Measurements from ENCODE around the gene COPZ1. TPM values are rescaled to one million over a fixed set of nuclear protein-coding genes. Genes with fewer than 3 reads are reported as not detected.

Gene COPZ1
- total RNA-seq, 1 experiment from 2014 or later, result 104 TPM

- no peak overlapping the region for H2BK20ac ChIP-seq (ENCODE audit: low read depth, low read length, poor library complexity, severe bottlenecking)
- H3K9me3 Mint-ChIP-seq, result no peaks in the 10 kb centered on the region
- H2BK5ac ChIP-seq (ENCODE audit: insufficient read length, low read length), result no peak overlapping the region
- H3K4me2 ChIP-seq (ENCODE audit: insufficient read depth, insufficient read length, low read length), result no peak overlapping the region
- no peak overlapping the region for H2AFZ ChIP-seq (ENCODE audit: low read length)
- H3K27me3 Mint-ChIP-seq (ENCODE audit: low read depth), result peaks cover 3% of the 10 kb centered on the region; the same call in 1 of the 2 replicates
- no peak overlapping the region for H3T11ph ChIP-seq (ENCODE audit: low read length)
- H3K4me1 Mint-ChIP-seq, result peaks cover 22 to 28% of the 10 kb centered on the region in 2 experiments
- no peak for TF ChIP-seq CTCF (conservative IDR thresholded peaks at IDR 0.05)
- no peaks in the 10 kb centered on the region for H3K23me2 ChIP-seq (ENCODE audit: insufficient read length, low read depth, low read length, poor library complexity, severe bottlenecking)
- H3K18ac ChIP-seq (ENCODE audit: insufficient read length, low read depth, low read length), result no peak overlapping the region
- no peak overlapping the region for H2BK12ac ChIP-seq (ENCODE audit: insufficient read length, low read depth, low read length)
- H3K14ac ChIP-seq (ENCODE audit: insufficient read depth, low read length), result no peak overlapping the region
- H3K9ac ChIP-seq (ENCODE audit: extremely low read depth, insufficient read length, low read length), result no peak overlapping the region
- no peak overlapping the region for H3K56ac ChIP-seq (ENCODE audit: insufficient read length, low read depth, low read length)
- no peak overlapping the region for H2BK15ac ChIP-seq (ENCODE audit: low read depth, low read length)
- H4K5ac ChIP-seq (ENCODE audit: insufficient read length, low read depth, low read length), result no peak overlapping the region
- H3K27ac Mint-ChIP-seq, result peak overlapping the region in 1 of 3 experiments; percentile 90; a peak in 2 of 7 replicates
- H2AK5ac ChIP-seq (ENCODE audit: insufficient read length, low read length), result no peak overlapping the region
- no peaks in the 10 kb centered on the region for H3K9me3 ChIP-seq (ENCODE audit: control insufficient read depth, low read depth, low read length)
- no CpG with 5 or more reads among the region's 8 CpGs for WGBS (ENCODE audit: extremely low coverage, insufficient read length, low lambda C conversion rate)
- no peaks in the 10 kb centered on the region for H3K4me1 ChIP-seq (ENCODE audit: insufficient read depth, low read length)
- no peak overlapping the region for H4K91ac ChIP-seq (ENCODE audit: insufficient read length, low read depth, low read length)
- H3K4ac ChIP-seq (ENCODE audit: low read depth, low read length), result no peak overlapping the region
- H3K23ac ChIP-seq (ENCODE audit: insufficient read length, low read depth, low read length), result no peak overlapping the region
- no peak overlapping the region for H3K4me3 Mint-ChIP-seq
- H4K8ac ChIP-seq (replicated peaks; ENCODE audit: insufficient read length, low read depth, low read length), result no peak overlapping the region
- H4K20me1 ChIP-seq (ENCODE audit: control insufficient read depth, insufficient read depth, insufficient read length), result no peaks in the 10 kb centered on the region
- H2BK120ac ChIP-seq (ENCODE audit: low read depth, low read length, poor library complexity, severe bottlenecking), result no peak overlapping the region
- no peaks in the 10 kb centered on the region for H3K79me2 ChIP-seq (ENCODE audit: insufficient read depth, low read length)
- no peaks in the 10 kb centered on the region for H3K79me1 ChIP-seq (ENCODE audit: insufficient read depth, low read depth, low read length, poor library complexity, severe bottlenecking)
- H3K27ac ChIP-seq (ENCODE audit: insufficient read length, low read depth, low read length), result no peak overlapping the region
- H3K36me3 Mint-ChIP-seq (ENCODE audit: insufficient read depth in 1 of 3, low read depth in 3 of 3), result peaks cover 0 to 18% (median 0%) of the 10 kb centered on the region in 3 experiments; a peak in 3 of 7 replicates
- DNase-seq, result peak; percentile 48
- no peaks in the 10 kb centered on the region for H3K27me3 ChIP-seq (ENCODE audit: insufficient read depth, low read length)
Measured at GRCh38 chr12:54287261-54288157, 37.4 kb upstream of the COPZ1 start.

Measured in H9 (cell line).